Mucosa of descending colon (tissue), 3 donors: ENCODE data around the gene RHEX. TPM values are rescaled to one million over a fixed set of nuclear protein-coding genes. Genes with fewer than 3 reads are reported as not detected.

Source experiments
- ATAC-seq: fragments of 200-7000 bp; cut with Tn5 transposase; one replicate; pipeline ENCODE4 v1.9.1; 2020; ENCODE audit warnings: mild to moderate bottlenecking, moderate library complexity
- DNase-seq, 3 donors: peaks; one replicate each; pipeline ENCODE4 v3.0.0-alpha.2; 2020
- H3K36me3 ChIP-seq: fragments of 200-600 bp; one replicate; pipeline ENCODE4 v1.8.0; 2021; ENCODE audit warnings: low read depth, mild to moderate bottlenecking
- H3K4me1 ChIP-seq: fragments of 200-600 bp; one replicate; pipeline ENCODE4 v1.8.0; 2021; ENCODE audit warnings: low read depth, mild to moderate bottlenecking
- H3K4me3 ChIP-seq: fragments of 200-600 bp; one replicate; pipeline ENCODE4 v1.8.0; 2021; ENCODE audit warnings: mild to moderate bottlenecking
- H3K9me3 ChIP-seq: fragments of 200-600 bp; one replicate; pipeline ENCODE4 v1.8.0; 2021; ENCODE audit warnings: mild to moderate bottlenecking
- CTCF ChIP-seq: fragments of 200-600 bp; IDR thresholded peaks from one replicate; pipeline ENCODE4 v1.8.0; 2022; ENCODE audit warnings: antibody characterized with exemption, mild to moderate bottlenecking
- intact Hi-C, 2 donors: fragments of 100-400 bp; cut with DNase I in 1 of 2; cut with micrococcal nuclease in 1 of 2; formaldehyde crosslinking; loops; one replicate each; pipeline versions ENCODE4 v1.11.0 to v1.11.1; 2022; cut with DNase I, micrococcal nuclease
- total RNA-seq, 3 donors: library from RNA; stranded (reverse); fragmentation: NEBNext Ultra II Directional in 2 of 3; extraction: Animal tissue kit (Norgen Biotek cat#: 25700) in 2 of 3; gene quantifications; one replicate each; pipeline versions ENCODE4 v1.2.1 to v1.2.4, GENCODE V29; 2021 to 2023
- donor health status: DM: no; HTN: no; CAD: no; lungs with moderate emphysema.
- donor health status: DM: no; HTN: no; CAD: no.
- donor health status: DM: no; HTN: yes; CAD: no.

RHEX gene
- total RNA-seq, 3 donors from 2014 or later = 0.38 to 4.8 (median 3.9) TPM

- H3K4me3 ChIP-seq = no peak overlapping the region
- DNase-seq = no peak
- TF ChIP-seq CTCF = no peak
- no peak for ATAC-seq
- H3K36me3 ChIP-seq = no peaks in the 10 kb centered on the region
- intact Hi-C loops = no loop called here
- no peaks in the 10 kb centered on the region for H3K9me3 ChIP-seq
- H3K4me1 ChIP-seq = no peaks in the 10 kb centered on the region
Observed at GRCh38 chr1:206022766-206023165, 30.2 kb upstream of the RHEX start.

GRCh38 chr1:206023695-206024094, 29.3 kb upstream of the RHEX start, which contains the start of gene CTSE:
Gene CTSE (minus strand): TSS chr1:206023895. CDS start chr1:206023791, 104 bp downstream.
- Histone ChIP-seq H3K9me3 (no peaks in the 10 kb centered on the region), H3K4me1 (no peaks in the 10 kb centered on the region), H3K36me3 (no peaks in the 10 kb centered on the region), H3K4me3 (no peak within 1 kb of the TSS)
- DNase-seq (peak in 2 of 3 donors; percentile 53 to 55), ATAC-seq (peak; percentile 94)
- intact Hi-C loops = no loop called here
- TF ChIP-seq CTCF = no peak

- no peak for ATAC-seq
- H3K4me1 ChIP-seq = no peaks in the 10 kb centered on the region
- intact Hi-C loops = no loop called here
- no peak for DNase-seq
- TF ChIP-seq CTCF = no peak
- no peak overlapping the region for H3K4me3 ChIP-seq
- H3K36me3 ChIP-seq = no peaks in the 10 kb centered on the region
- H3K9me3 ChIP-seq = no peaks in the 10 kb centered on the region
Observed at GRCh38 chr1:206025283-206025820, 27.6 kb upstream of the RHEX start.

GRCh38 chr1:206029484-206029883, 23.5 kb upstream of the RHEX start:
- Histone ChIP-seq H3K9me3 (no peaks in the 10 kb centered on the region), H3K4me1 (no peaks in the 10 kb centered on the region), H3K4me3 (no peak overlapping the region), H3K36me3 (no peaks in the 10 kb centered on the region)
- intact Hi-C loops = no loop called here
- ATAC-seq (no peak), DNase-seq (no peak)
- no peak for TF ChIP-seq CTCF

- intact Hi-C loops = no loop called here
- ATAC-seq = no peak
- Histone ChIP-seq H3K36me3 (no peaks in the 10 kb centered on the region), H3K4me3 (no peak overlapping the region), H3K4me1 (no peaks in the 10 kb centered on the region), H3K9me3 (no peaks in the 10 kb centered on the region)
- TF ChIP-seq CTCF = no peak
- no peak for DNase-seq
Observed at GRCh38 chr1:206030191-206030590, 22.8 kb upstream of the RHEX start.

- Histone ChIP-seq H3K9me3 (no peaks in the 10 kb centered on the region), H3K36me3 (no peaks in the 10 kb centered on the region), H3K4me3 (no peak overlapping the region), H3K4me1 (no peaks in the 10 kb centered on the region)
- peak; percentile 97 for ATAC-seq
- intact Hi-C loops = no loop called here
- DNase-seq = peak; percentile 62 to 80 (median 76)
- peak; percentile 48 for TF ChIP-seq CTCF
Observed at GRCh38 chr1:206030714-206031113, 22.3 kb upstream of the RHEX start.
